H9 (cell line): Measurements from ENCODE around the gene WIPI1. TPM values are rescaled to one million over a fixed set of nuclear protein-coding genes. Genes with fewer than 3 reads are reported as not detected.

ENCODE experiments used
- DNase-seq: peaks from one replicate; pipeline ENCODE4 v3.0.0-alpha.2; 2017
- H2AFZ ChIP-seq: one replicate; pipeline ENCODE4 v1.6.1; 2013; ENCODE audit warnings: mild to moderate bottlenecking, low read length, control low read depth, moderate library complexity
- H2AK5ac ChIP-seq: 2 replicates; pipeline ENCODE4 v1.6.1; 2013; ENCODE audit warnings: low read length, control low read depth, mixed read lengths; ENCODE audit not compliant: insufficient read length
- H2BK120ac ChIP-seq: one replicate; pipeline ENCODE4 v1.6.1; 2013; ENCODE audit warnings: low read depth, mild to moderate bottlenecking, low read length, control low read depth, inconsistent platforms; ENCODE audit not compliant: poor library complexity, severe bottlenecking
- H2BK12ac ChIP-seq: 2 replicates; pipeline ENCODE4 v1.6.1; 2013; ENCODE audit warnings: low read length, control low read depth, mixed read lengths, low read depth; ENCODE audit not compliant: insufficient read length
- H2BK15ac ChIP-seq: 2 replicates; pipeline ENCODE4 v1.6.1; 2013; ENCODE audit warnings: low read depth, low read length, control low read depth
- H2BK20ac ChIP-seq: one replicate; pipeline ENCODE4 v1.6.1; 2013; ENCODE audit warnings: low read depth, mild to moderate bottlenecking, low read length, control low read depth, inconsistent platforms; ENCODE audit not compliant: poor library complexity, severe bottlenecking
- H2BK5ac ChIP-seq: 2 replicates; pipeline ENCODE4 v1.6.1; 2013; ENCODE audit warnings: low read length, control low read depth, mixed read lengths; ENCODE audit not compliant: insufficient read length
- H3K14ac ChIP-seq: 2 replicates; pipeline ENCODE4 v1.6.1; 2013; ENCODE audit warnings: low read length, control low read depth; ENCODE audit not compliant: insufficient read depth
- H3K18ac ChIP-seq: 2 replicates; pipeline ENCODE4 v1.6.1; 2013; ENCODE audit warnings: low read depth, mild to moderate bottlenecking, mixed read lengths, low read length, control low read depth; ENCODE audit not compliant: insufficient read length
- H3K23ac ChIP-seq: 2 replicates; pipeline ENCODE4 v1.6.1; 2013; ENCODE audit warnings: low read length, control low read depth, mixed read lengths, low read depth; ENCODE audit not compliant: insufficient read length
- H3K23me2 ChIP-seq: 2 replicates; pipeline ENCODE4 v1.6.1; 2013; ENCODE audit warnings: low read depth, mild to moderate bottlenecking, mixed read lengths, low read length, control low read depth; ENCODE audit not compliant: insufficient read length, poor library complexity, severe bottlenecking
- H3K27ac ChIP-seq: 2 replicates; pipeline ENCODE4 v1.5.1; 2013; ENCODE audit warnings: low read length, control low read depth, mixed read lengths, low read depth; ENCODE audit not compliant: insufficient read length
- H3K27me3 ChIP-seq: 2 replicates; pipeline ENCODE4 v1.6.1; 2013; ENCODE audit warnings: low read length, control low read depth, inconsistent platforms; ENCODE audit not compliant: insufficient read depth
- H3K4ac ChIP-seq: 2 replicates; pipeline ENCODE4 v1.6.1; 2013; ENCODE audit warnings: low read depth, mild to moderate bottlenecking, control low read depth, inconsistent platforms, low read length, moderate library complexity
- H3K4me1 ChIP-seq: 2 replicates; pipeline ENCODE4 v1.6.1; 2013; ENCODE audit warnings: low read length, control low read depth, inconsistent platforms; ENCODE audit not compliant: insufficient read depth
- H3K4me2 ChIP-seq: 2 replicates; pipeline ENCODE4 v1.6.1; 2013; ENCODE audit warnings: low read length, control low read depth, mixed read lengths; ENCODE audit not compliant: insufficient read length, insufficient read depth
- H3K56ac ChIP-seq: 2 replicates; pipeline ENCODE4 v1.6.1; 2013; ENCODE audit warnings: low read depth, mild to moderate bottlenecking, mixed read lengths, low read length, control low read depth; ENCODE audit not compliant: insufficient read length
- H3K79me1 ChIP-seq: 2 replicates; pipeline ENCODE4 v1.6.1; 2013; ENCODE audit warnings: low read depth, mild to moderate bottlenecking, moderate library complexity, low read length, control low read depth, inconsistent platforms; ENCODE audit not compliant: insufficient read depth, poor library complexity, severe bottlenecking
- H3K79me2 ChIP-seq: 2 replicates; pipeline ENCODE4 v1.6.1; 2013; ENCODE audit warnings: low read length, control low read depth, inconsistent platforms; ENCODE audit not compliant: insufficient read depth
- H3K9ac ChIP-seq: 2 replicates; pipeline ENCODE4 v1.6.1; 2013; ENCODE audit warnings: low read length, control low read depth, mixed read lengths; ENCODE audit not compliant: insufficient read length; ENCODE audit errors: extremely low read depth
- H3K9me3 ChIP-seq: one replicate; pipeline ENCODE4 v1.6.1; 2013; ENCODE audit warnings: low read depth, low read length, inconsistent platforms; ENCODE audit not compliant: control insufficient read depth
- H3T11ph ChIP-seq: one replicate; pipeline ENCODE4 v1.6.1; 2013; ENCODE audit warnings: mild to moderate bottlenecking, low read length, control low read depth, inconsistent platforms
- H4K20me1 ChIP-seq: one replicate; pipeline ENCODE4 v1.6.1; 2013; ENCODE audit not compliant: control insufficient read depth, insufficient read length, insufficient read depth
- H4K5ac ChIP-seq: 2 replicates; pipeline ENCODE4 v1.6.1; 2013; ENCODE audit warnings: low read depth, mild to moderate bottlenecking, mixed read lengths, low read length, control low read depth; ENCODE audit not compliant: insufficient read length
- H4K8ac ChIP-seq: replicated peaks from 2 replicates; pipeline ENCODE4 v1.6.1; 2013; ENCODE audit warnings: low read length, control low read depth, mixed read lengths, low read depth; ENCODE audit not compliant: insufficient read length
- H4K91ac ChIP-seq: 2 replicates; pipeline ENCODE4 v1.6.1; 2013; ENCODE audit warnings: low read depth, mild to moderate bottlenecking, moderate library complexity, mixed read lengths, low read length, control low read depth; ENCODE audit not compliant: insufficient read length
- H3K27ac Mint-ChIP-seq, 3 experiments: 2 replicates in 2 of 3; 3 replicates in 1 of 3; pipeline ENCODE4 v1.8.0; 2020 to 2021; ENCODE audit warnings: mixed read lengths in 3 of 3, mild to moderate bottlenecking in 1 of 3, moderate library complexity in 1 of 3
- H3K27me3 Mint-ChIP-seq: 2 replicates; pipeline ENCODE4 v1.8.0; 2021; ENCODE audit warnings: low read depth, mild to moderate bottlenecking, moderate library complexity, mixed read lengths
- H3K36me3 Mint-ChIP-seq, 3 experiments: 2 replicates in 2 of 3; 3 replicates in 1 of 3; pipeline ENCODE4 v1.8.0; 2020 to 2021; ENCODE audit warnings: low read depth in 3 of 3, mixed read lengths in 3 of 3; ENCODE audit not compliant: insufficient read depth in 1 of 3
- H3K4me1 Mint-ChIP-seq, 2 experiments: 2 replicates each; pipeline ENCODE4 v1.8.0; 2020; ENCODE audit warnings: mixed read lengths in 2 of 2
- H3K4me3 Mint-ChIP-seq, 2 experiments: 2 replicates in 1 of 2; 3 replicates in 1 of 2; pipeline ENCODE4 v1.8.0; 2020 to 2021; ENCODE audit warnings: mild to moderate bottlenecking in 2 of 2, mixed read lengths in 2 of 2, moderate library complexity in 1 of 2
- H3K9me3 Mint-ChIP-seq, 2 experiments: 2 replicates in 1 of 2; 3 replicates in 1 of 2; pipeline ENCODE4 v1.8.0; 2020; ENCODE audit warnings: mild to moderate bottlenecking in 2 of 2, mixed read lengths in 2 of 2, moderate library complexity in 1 of 2
- WGBS: extraction: QIAGEN DNeasy Blood & Tissue Kit; methylation state at CpG from one replicate; pipeline ENCODE4 v1.1.7; 2013; ENCODE audit warnings: missing lambda C conversion rate, low lambda C conversion rate, mixed read lengths; ENCODE audit not compliant: insufficient read length; ENCODE audit errors: extremely low coverage; 5-methylcytosine and 5-hydroxymethylcytosine counted together
- long read RNA-seq: library from polyadenylated mRNA; unstranded; transcript quantifications from one replicate; pipeline ENCODE4 v2.0.0, GENCODE V29; 2020
- total RNA-seq: library from RNA; stranded (reverse); gene quantifications from 2 replicates; pipeline ENCODE4 v1.2.1, GENCODE V29; 2021
- TF ChIP-seq, protein P1 (sequence below): fragments of 200-600 bp; sonication (generic); conservative IDR thresholded peaks from 3 replicates; pipeline ENCODE4 v1.8.0; 2021; ENCODE audit warnings: antibody characterized with exemption, mild to moderate bottlenecking

WIPI1 gene, protein sequence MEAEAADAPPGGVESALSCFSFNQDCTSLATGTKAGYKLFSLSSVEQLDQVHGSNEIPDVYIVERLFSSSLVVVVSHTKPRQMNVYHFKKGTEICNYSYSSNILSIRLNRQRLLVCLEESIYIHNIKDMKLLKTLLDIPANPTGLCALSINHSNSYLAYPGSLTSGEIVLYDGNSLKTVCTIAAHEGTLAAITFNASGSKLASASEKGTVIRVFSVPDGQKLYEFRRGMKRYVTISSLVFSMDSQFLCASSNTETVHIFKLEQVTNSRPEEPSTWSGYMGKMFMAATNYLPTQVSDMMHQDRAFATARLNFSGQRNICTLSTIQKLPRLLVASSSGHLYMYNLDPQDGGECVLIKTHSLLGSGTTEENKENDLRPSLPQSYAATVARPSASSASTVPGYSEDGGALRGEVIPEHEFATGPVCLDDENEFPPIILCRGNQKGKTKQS
- 12.0 and 15.4 TPM in 2 replicates for total RNA-seq
- long read RNA-seq, transcript WIPI1-202 (12 exons, 1,575 nt): minor isoform, 16 of 89 reads
- long read RNA-seq, transcript WIPI1-201 (13 exons, 1,832 nt): major isoform, 64 of 89 reads
- long read RNA-seq, partial matches to known transcripts: 2 of 89 reads
- long read RNA-seq, other reads (novel, unspliced or antisense): 7 of 89 reads

- Histone ChIP-seq H2AFZ (no peak within 1 kb of the TSS), H3K4ac (no peak within 1 kb of the TSS), H3K4me2 (peak within 1 kb of the TSS; percentile 74), H2BK15ac (no peak within 1 kb of the TSS), H3K9me3 (no peaks in the 10 kb centered on the region), H3K9ac (peak within 1 kb of the TSS; percentile 57), H4K5ac (no peak within 1 kb of the TSS), H3K27ac (no peak within 1 kb of the TSS), H2BK120ac (no peak within 1 kb of the TSS), H3K56ac (no peak within 1 kb of the TSS), H3K79me2 (no peaks in the 10 kb centered on the region), H4K8ac (no peak within 1 kb of the TSS), H4K20me1 (no peaks in the 10 kb centered on the region), H2BK5ac (no peak within 1 kb of the TSS), H3K18ac (peak within 1 kb of the TSS; percentile 88), H3K27me3 (no peaks in the 10 kb centered on the region), H4K91ac (no peak within 1 kb of the TSS), H3T11ph (no peak within 1 kb of the TSS), H3K4me1 (peaks cover 7% of the 10 kb centered on the region; the same call in 1 of the 2 replicates), H3K14ac (no peak within 1 kb of the TSS), H3K79me1 (no peaks in the 10 kb centered on the region), H2AK5ac (no peak within 1 kb of the TSS), H2BK12ac (no peak within 1 kb of the TSS), H3K23ac (no peak within 1 kb of the TSS), H3K23me2 (peaks cover 3% of the 10 kb centered on the region), H2BK20ac (no peak within 1 kb of the TSS)
- no peak for DNase-seq
- peak within 1 kb of the TSS; percentile 94 to 99 for H3K4me3 Mint-ChIP-seq
- H3K27ac Mint-ChIP-seq: peak within 1 kb of the TSS; percentile 87 to 98 (median 97); a peak in 5 of 7 replicates
- H3K4me1 Mint-ChIP-seq: peaks cover 34 to 35% of the 10 kb centered on the region in 2 experiments
- TF ChIP-seq, protein P1, sequence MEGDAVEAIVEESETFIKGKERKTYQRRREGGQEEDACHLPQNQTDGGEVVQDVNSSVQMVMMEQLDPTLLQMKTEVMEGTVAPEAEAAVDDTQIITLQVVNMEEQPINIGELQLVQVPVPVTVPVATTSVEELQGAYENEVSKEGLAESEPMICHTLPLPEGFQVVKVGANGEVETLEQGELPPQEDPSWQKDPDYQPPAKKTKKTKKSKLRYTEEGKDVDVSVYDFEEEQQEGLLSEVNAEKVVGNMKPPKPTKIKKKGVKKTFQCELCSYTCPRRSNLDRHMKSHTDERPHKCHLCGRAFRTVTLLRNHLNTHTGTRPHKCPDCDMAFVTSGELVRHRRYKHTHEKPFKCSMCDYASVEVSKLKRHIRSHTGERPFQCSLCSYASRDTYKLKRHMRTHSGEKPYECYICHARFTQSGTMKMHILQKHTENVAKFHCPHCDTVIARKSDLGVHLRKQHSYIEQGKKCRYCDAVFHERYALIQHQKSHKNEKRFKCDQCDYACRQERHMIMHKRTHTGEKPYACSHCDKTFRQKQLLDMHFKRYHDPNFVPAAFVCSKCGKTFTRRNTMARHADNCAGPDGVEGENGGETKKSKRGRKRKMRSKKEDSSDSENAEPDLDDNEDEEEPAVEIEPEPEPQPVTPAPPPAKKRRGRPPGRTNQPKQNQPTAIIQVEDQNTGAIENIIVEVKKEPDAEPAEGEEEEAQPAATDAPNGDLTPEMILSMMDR: no peak
- H3K9me3 Mint-ChIP-seq: no peaks in the 10 kb centered on the region
- H3K36me3 Mint-ChIP-seq: no peaks in the 10 kb centered on the region; a peak in 1 of 7 replicates
- peaks cover 3% of the 10 kb centered on the region; the same call in 1 of the 2 replicates for H3K27me3 Mint-ChIP-seq
- WGBS: no CpG with 5 or more reads among the region's 39 CpGs
These were observed at the start of gene WIPI1 for GRCh38 chr17:68457168-68457538. WIPI1 (minus strand) TSS chr17:68457496; CDS start chr17:68457421, 75 bp downstream.
